ENCODE data around the gene BRK1.
"Not testable (repeated sequence)": the region's sequence is repeated elsewhere in the genome, so short reads cannot be mapped to it uniquely, and the experiment has no call there.

BRK1 gene

GRCh38 chr3:10115326-10116137, at the start of gene BRK1:
BRK1 (plus strand) TSS chr3:10115675; CDS start chr3:10115702, 27 bp downstream.
- DNase-seq, result peak; percentile 93

- not testable (repeated sequence) for DNase-seq
These were observed 45.4 kb upstream of the BRK1 start for GRCh38 chr3:10070077-10070476.

GRCh38 chr3:10074666-10075065, 40.8 kb upstream of the BRK1 start:
- no peak for DNase-seq

GRCh38 chr3:10081871-10082270, 33.6 kb upstream of the BRK1 start:
- DNase-seq, result no peak

- no peak for DNase-seq
These were observed 29.7 kb upstream of the BRK1 start for GRCh38 chr3:10085738-10086137.

GRCh38 chr3:10088256-10088655, 27.2 kb upstream of the BRK1 start:
- no peak for DNase-seq

GRCh38 chr3:10090179-10090578, 25.3 kb upstream of the BRK1 start:
- no peak for DNase-seq

- DNase-seq, result not testable (repeated sequence)
These were observed 24.7 kb upstream of the BRK1 start for GRCh38 chr3:10090774-10091173.

- not testable (repeated sequence) for DNase-seq
These were observed 24.1 kb upstream of the BRK1 start for GRCh38 chr3:10091387-10091786.

GRCh38 chr3:10093678-10094077, 21.8 kb upstream of the BRK1 start:
- DNase-seq, result no peak

GRCh38 chr3:10099041-10099440, 16.4 kb upstream of the BRK1 start:
- no peak for DNase-seq

GRCh38 chr3:10106919-10107318, 8.6 kb upstream of the BRK1 start:
- no peak for DNase-seq

GRCh38 chr3:10108091-10108490, 7.4 kb upstream of the BRK1 start, which contains the start of gene FANCD2OS:
FANCD2OS (minus strand) TSS chr3:10108255; CDS start chr3:10104774, 3,481 bp downstream.
- DNase-seq, result no peak

- DNase-seq, result no peak
These were observed 624 bp downstream of the BRK1 start for GRCh38 chr3:10116138-10116460.

GRCh38 chr3:10116928-10117327, 1.5 kb downstream of the BRK1 start:
- no peak for DNase-seq

- DNase-seq, result no peak
These were observed 3.9 kb downstream of the BRK1 start for GRCh38 chr3:10119376-10119775.

GRCh38 chr3:10121064-10121463, 5.6 kb downstream of the BRK1 start:
- DNase-seq, result no peak

GRCh38 chr3:10122724-10123123, 7.2 kb downstream of the BRK1 start:
- DNase-seq, result no peak

- not testable (repeated sequence) for DNase-seq
These were observed 20.4 kb downstream of the BRK1 start for GRCh38 chr3:10135872-10136271.

- no peak for DNase-seq
These were observed 21.0 kb downstream of the BRK1 start for GRCh38 chr3:10136426-10137005.

GRCh38 chr3:10137178-10137577, 21.7 kb downstream of the BRK1 start:
- DNase-seq, result no peak

- no peak for DNase-seq
These were observed 25.6 kb downstream of the BRK1 start for GRCh38 chr3:10140996-10141546.

GRCh38 chr3:10142707-10143560, 27.5 kb downstream of the BRK1 start:
- no peak for DNase-seq

Measured in KG1 (cell line).